Activated naive CD4-positive, alpha-beta T cell (primary cell): ENCODE results near the gene ZNF808.
"Not testable (repeated sequence)": the region's sequence is repeated elsewhere in the genome, so short reads cannot be mapped to it uniquely, and the experiment has no call there.

Experiments
- DNase-seq, 4 experiments: peaks; one replicate each; lab custom pipeline; 2025; lab: John Stamatoyannopoulos, UW

ZNF808 gene

GRCh38 chr19:52593441-52593840 is 66.0 kb downstream of the ZNF808 start:
- not testable (repeated sequence) for DNase-seq

GRCh38 chr19:52599241-52599640 is 71.8 kb downstream of the ZNF808 start:
- DNase-seq = no peak

GRCh38 chr19:52600639-52601024 is 73.2 kb downstream of the ZNF808 start:
- DNase-seq = peak in 1 of 4 experiments; percentile 25

- DNase-seq = peak; percentile 58 to 94 (median 86)
Observed at GRCh38 chr19:52601025-52601973, 73.8 kb downstream of the ZNF808 start.

GRCh38 chr19:52601974-52602366 is 74.5 kb downstream of the ZNF808 start:
- DNase-seq = not testable (repeated sequence)

- DNase-seq = no peak
Observed at GRCh38 chr19:52602941-52603340, 75.5 kb downstream of the ZNF808 start.

- DNase-seq = no peak
Observed at GRCh38 chr19:52603558-52604207, 76.2 kb downstream of the ZNF808 start.
